SK-N-SH treated with all-trans-retinoic acid at 6 μM for 48 hours (cell line): ENCODE data around the gene ABCC3.

Experiments used
- ATAC-seq: fragments of 200-7000 bp; cut with Tn5 transposase; 3 replicates; pipeline ENCODE4 v1.9.1; 2020; ENCODE audit warnings: mild to moderate bottlenecking, moderate library complexity
- ARNTL ChIP-seq: fragments of 450-650 bp; formaldehyde crosslinking; IDR thresholded peaks from 2 replicates; pipeline ENCODE4 v1.5.0; 2020; ENCODE audit warnings: low read depth, mild to moderate bottlenecking, moderate library complexity, borderline replicate concordance
- CREB5 ChIP-seq: fragments of 250-450 bp; sonication (Bioruptor Pico); IDR thresholded peaks from 2 replicates; pipeline ENCODE4 v1.5.1; 2020; ENCODE audit warnings: low read depth, mild to moderate bottlenecking, moderate library complexity
- CSDC2 ChIP-seq: fragments of 250-450 bp; sonication (Bioruptor Pico); IDR thresholded peaks from 2 replicates; pipeline ENCODE4 v1.5.0; 2020; ENCODE audit warnings: mild to moderate bottlenecking, moderate library complexity
- CSRNP3 ChIP-seq: fragments of 250-450 bp; sonication (Bioruptor Pico); IDR thresholded peaks from 2 replicates; pipeline ENCODE4 v1.5.1; 2021; ENCODE audit warnings: mild to moderate bottlenecking, moderate library complexity
- ESRRG ChIP-seq: fragments of 250-450 bp; sonication (Bioruptor Pico); IDR thresholded peaks from 2 replicates; pipeline ENCODE4 v1.6.1; 2021; ENCODE audit warnings: mild to moderate bottlenecking
- GLIS3 ChIP-seq: fragments of 250-450 bp; sonication (Bioruptor Pico); IDR thresholded peaks from 2 replicates; pipeline ENCODE4 v1.5.0; 2020; ENCODE audit warnings: mild to moderate bottlenecking, moderate library complexity
- ISL1 ChIP-seq: fragments of 250-450 bp; sonication (Bioruptor Pico); IDR thresholded peaks from 2 replicates; pipeline ENCODE4 v2.1.2; 2022; ENCODE audit warnings: mild to moderate bottlenecking, moderate library complexity
- OSR1 ChIP-seq: fragments of 250-450 bp; sonication (Bioruptor Pico); IDR thresholded peaks from 2 replicates; pipeline ENCODE4 v1.8.0; 2022; ENCODE audit warnings: moderate library complexity, mild to moderate bottlenecking, inconsistent platforms
- POU6F1 ChIP-seq: fragments of 250-450 bp; sonication (Bioruptor Pico); IDR thresholded peaks from 2 replicates; pipeline ENCODE4 v1.8.0; 2021; ENCODE audit warnings: low read depth, mild to moderate bottlenecking, moderate library complexity, borderline replicate concordance
- PPARA ChIP-seq: fragments of 250-450 bp; sonication (Bioruptor Pico); IDR thresholded peaks from 2 replicates; pipeline ENCODE4 v1.5.0; 2020; ENCODE audit warnings: mild to moderate bottlenecking, borderline replicate concordance
- RARB ChIP-seq: fragments of 250-450 bp; sonication (Bioruptor Pico); IDR thresholded peaks from 2 replicates; pipeline ENCODE4 v1.8.0; 2021; ENCODE audit warnings: mild to moderate bottlenecking, moderate library complexity
- SNAI2 ChIP-seq: fragments of 250-450 bp; sonication (Bioruptor Pico); IDR thresholded peaks from 2 replicates; pipeline ENCODE4 v1.5.0; 2020; ENCODE audit warnings: mild to moderate bottlenecking, moderate library complexity
- TOX ChIP-seq: fragments of 250-450 bp; sonication (Bioruptor Pico); IDR thresholded peaks from 2 replicates; pipeline ENCODE4 v1.8.0; 2021; ENCODE audit warnings: mild to moderate bottlenecking, moderate library complexity, borderline replicate concordance
- ZC3H10 ChIP-seq: fragments of 250-450 bp; sonication (Bioruptor Pico); IDR thresholded peaks from 2 replicates; pipeline ENCODE4 v1.5.1; 2021; ENCODE audit warnings: mild to moderate bottlenecking, moderate library complexity
- ZFP3 ChIP-seq: fragments of 250-450 bp; sonication (Bioruptor Pico); IDR thresholded peaks from 2 replicates; pipeline ENCODE4 v1.5.0; 2020; ENCODE audit warnings: mild to moderate bottlenecking, moderate library complexity
- ZFP30 ChIP-seq: fragments of 450-650 bp; formaldehyde crosslinking; IDR thresholded peaks from 2 replicates; pipeline ENCODE4 v1.5.0; 2022; ENCODE audit warnings: mild to moderate bottlenecking, moderate library complexity
- ZNF565 ChIP-seq: fragments of 450-650 bp; formaldehyde crosslinking; conservative IDR thresholded peaks from 2 replicates; pipeline ENCODE4 v1.5.0; 2020; ENCODE audit warnings: low read depth, mild to moderate bottlenecking, moderate library complexity
- ZNF70 ChIP-seq: fragments of 450-650 bp; formaldehyde crosslinking; IDR thresholded peaks from 2 replicates; pipeline ENCODE4 v1.5.0; 2020; ENCODE audit warnings: mild to moderate bottlenecking, moderate library complexity
- ZNF8 ChIP-seq: fragments of 450-650 bp; formaldehyde crosslinking; IDR thresholded peaks from 2 replicates; pipeline ENCODE4 v1.5.0; 2020; ENCODE audit warnings: mild to moderate bottlenecking, moderate library complexity
- TF ChIP-seq, protein P1 (sequence below): fragments of 250-450 bp; sonication (Bioruptor Pico); IDR thresholded peaks from 2 replicates; pipeline ENCODE4 v1.8.0; 2020; ENCODE audit warnings: mild to moderate bottlenecking, moderate library complexity, borderline replicate concordance
- TF ChIP-seq, protein P2 (sequence below): fragments of 250-450 bp; sonication (Bioruptor Pico); IDR thresholded peaks from 2 replicates; pipeline ENCODE4 v1.5.0; 2020; ENCODE audit warnings: mild to moderate bottlenecking, moderate library complexity

Gene ABCC3

GRCh38 chr17:50710650-50711049 lies 76.0 kb downstream of the ABCC3 start:
- ATAC-seq, result no peak
- no peak for TF ChIP-seq TOX
- TF ChIP-seq PPARA (CRISPR knock-in tag), result no peak
- TF ChIP-seq RARB (CRISPR knock-in tag), result no peak
- TF ChIP-seq ZC3H10, result no peak
- TF ChIP-seq ZNF8 (CRISPR knock-in tag), result no peak
- TF ChIP-seq ESRRG (CRISPR knock-in tag), result no peak
- no peak for TF ChIP-seq ZFP30 (CRISPR knock-in tag)
- TF ChIP-seq GLIS3 (CRISPR knock-in tag), result no peak
- TF ChIP-seq, protein P1, sequence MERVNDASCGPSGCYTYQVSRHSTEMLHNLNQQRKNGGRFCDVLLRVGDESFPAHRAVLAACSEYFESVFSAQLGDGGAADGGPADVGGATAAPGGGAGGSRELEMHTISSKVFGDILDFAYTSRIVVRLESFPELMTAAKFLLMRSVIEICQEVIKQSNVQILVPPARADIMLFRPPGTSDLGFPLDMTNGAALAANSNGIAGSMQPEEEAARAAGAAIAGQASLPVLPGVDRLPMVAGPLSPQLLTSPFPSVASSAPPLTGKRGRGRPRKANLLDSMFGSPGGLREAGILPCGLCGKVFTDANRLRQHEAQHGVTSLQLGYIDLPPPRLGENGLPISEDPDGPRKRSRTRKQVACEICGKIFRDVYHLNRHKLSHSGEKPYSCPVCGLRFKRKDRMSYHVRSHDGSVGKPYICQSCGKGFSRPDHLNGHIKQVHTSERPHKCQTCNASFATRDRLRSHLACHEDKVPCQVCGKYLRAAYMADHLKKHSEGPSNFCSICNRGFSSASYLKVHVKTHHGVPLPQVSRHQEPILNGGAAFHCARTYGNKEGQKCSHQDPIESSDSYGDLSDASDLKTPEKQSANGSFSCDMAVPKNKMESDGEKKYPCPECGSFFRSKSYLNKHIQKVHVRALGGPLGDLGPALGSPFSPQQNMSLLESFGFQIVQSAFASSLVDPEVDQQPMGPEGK (CRISPR knock-in tag), result no peak
- TF ChIP-seq ARNTL (CRISPR knock-in tag), result no peak
- TF ChIP-seq CSRNP3, result no peak
- TF ChIP-seq ZNF565 (CRISPR knock-in tag), result no peak
- TF ChIP-seq ZNF70 (CRISPR knock-in tag), result no peak
- TF ChIP-seq, protein P2, sequence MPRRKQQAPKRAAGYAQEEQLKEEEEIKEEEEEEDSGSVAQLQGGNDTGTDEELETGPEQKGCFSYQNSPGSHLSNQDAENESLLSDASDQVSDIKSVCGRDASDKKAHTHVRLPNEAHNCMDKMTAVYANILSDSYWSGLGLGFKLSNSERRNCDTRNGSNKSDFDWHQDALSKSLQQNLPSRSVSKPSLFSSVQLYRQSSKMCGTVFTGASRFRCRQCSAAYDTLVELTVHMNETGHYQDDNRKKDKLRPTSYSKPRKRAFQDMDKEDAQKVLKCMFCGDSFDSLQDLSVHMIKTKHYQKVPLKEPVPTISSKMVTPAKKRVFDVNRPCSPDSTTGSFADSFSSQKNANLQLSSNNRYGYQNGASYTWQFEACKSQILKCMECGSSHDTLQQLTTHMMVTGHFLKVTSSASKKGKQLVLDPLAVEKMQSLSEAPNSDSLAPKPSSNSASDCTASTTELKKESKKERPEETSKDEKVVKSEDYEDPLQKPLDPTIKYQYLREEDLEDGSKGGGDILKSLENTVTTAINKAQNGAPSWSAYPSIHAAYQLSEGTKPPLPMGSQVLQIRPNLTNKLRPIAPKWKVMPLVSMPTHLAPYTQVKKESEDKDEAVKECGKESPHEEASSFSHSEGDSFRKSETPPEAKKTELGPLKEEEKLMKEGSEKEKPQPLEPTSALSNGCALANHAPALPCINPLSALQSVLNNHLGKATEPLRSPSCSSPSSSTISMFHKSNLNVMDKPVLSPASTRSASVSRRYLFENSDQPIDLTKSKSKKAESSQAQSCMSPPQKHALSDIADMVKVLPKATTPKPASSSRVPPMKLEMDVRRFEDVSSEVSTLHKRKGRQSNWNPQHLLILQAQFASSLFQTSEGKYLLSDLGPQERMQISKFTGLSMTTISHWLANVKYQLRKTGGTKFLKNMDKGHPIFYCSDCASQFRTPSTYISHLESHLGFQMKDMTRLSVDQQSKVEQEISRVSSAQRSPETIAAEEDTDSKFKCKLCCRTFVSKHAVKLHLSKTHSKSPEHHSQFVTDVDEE (CRISPR knock-in tag), result no peak
- no peak for TF ChIP-seq ISL1 (CRISPR knock-in tag)

DNA sequence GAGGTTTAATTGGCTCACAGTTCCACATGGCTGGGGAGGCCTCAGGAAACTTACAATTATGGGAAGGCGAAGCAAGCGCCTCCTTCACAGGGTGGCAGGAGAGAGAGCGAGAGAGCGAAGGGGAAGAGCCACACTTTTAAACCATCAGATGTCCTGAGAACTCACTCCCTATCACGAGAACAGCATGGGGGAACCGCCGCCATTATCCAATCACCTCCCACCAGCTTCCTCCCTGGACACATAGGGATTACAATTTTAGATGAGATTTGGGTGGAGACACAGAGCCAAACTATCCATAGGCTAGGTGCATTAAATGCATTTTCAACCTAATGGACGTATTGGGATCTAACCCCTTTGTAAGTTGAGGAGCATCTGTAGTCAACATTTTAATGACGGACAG lies 78.0 kb downstream of the ABCC3 start:
- no peak for TF ChIP-seq ZNF8 (CRISPR knock-in tag)
- no peak for TF ChIP-seq POU6F1 (CRISPR knock-in tag)
- no peak for TF ChIP-seq SNAI2 (CRISPR knock-in tag)
- no peak for TF ChIP-seq CREB5 (CRISPR knock-in tag)
- no peak for TF ChIP-seq ARNTL (CRISPR knock-in tag)
- no peak for TF ChIP-seq ISL1 (CRISPR knock-in tag)
- TF ChIP-seq TOX, result no peak
- no peak for TF ChIP-seq ZNF565 (CRISPR knock-in tag)
- TF ChIP-seq ZNF70 (CRISPR knock-in tag), result no peak
- no peak for TF ChIP-seq GLIS3 (CRISPR knock-in tag)
- no peak for TF ChIP-seq PPARA (CRISPR knock-in tag)
- TF ChIP-seq ZFP30 (CRISPR knock-in tag), result no peak
- no peak for TF ChIP-seq ZC3H10
- TF ChIP-seq RARB (CRISPR knock-in tag), result no peak
- TF ChIP-seq CSDC2 (CRISPR knock-in tag), result no peak
- TF ChIP-seq ZFP3 (CRISPR knock-in tag), result no peak
- TF ChIP-seq, protein P2 (CRISPR knock-in tag), result no peak
- TF ChIP-seq OSR1 (CRISPR knock-in tag), result no peak
- TF ChIP-seq, all 23 proteins: peak for 0
- ATAC-seq, result no peak
